Measurements from ENCODE around the gene TMEM59L. TPM values are rescaled to one million over a fixed set of nuclear protein-coding genes. Genes with fewer than 3 reads are reported as not detected.
"Not testable (repeated sequence)": the region's sequence is repeated elsewhere in the genome, so short reads cannot be mapped to it uniquely, and the experiment has no call there.

The TMEM59L gene
- total RNA-seq, 3 donors from 2014 or later, result 0.93 to 10.5 (median 1.4) TPM

GRCh38 chr19:18591735-18592385 lies 20.8 kb upstream of the TMEM59L start:
- no peaks in the 10 kb centered on the region for H3K36me3 ChIP-seq (ENCODE audit: low read depth)
- intact Hi-C loops (cut with DNase I, micrococcal nuclease), result loop anchor here (5.0 to 10.0 kb wide), 2 partner anchors 253 to 255 kb away; no protein-coding TSS in a partner anchor
- DNase-seq (peak in 1 of 3 donors; percentile 43), ATAC-seq (no peak)
- no peak overlapping the region for H3K4me3 ChIP-seq
- H3K4me1 ChIP-seq (ENCODE audit: low read depth), result peaks cover 25% of the 10 kb centered on the region
- no peaks in the 10 kb centered on the region for H3K9me3 ChIP-seq
- no peak for TF ChIP-seq CTCF (IDR thresholded peaks at IDR 0.05)

- DNase-seq, result peak in 1 of 3 donors; percentile 18
- not testable (repeated sequence) for H3K36me3 ChIP-seq (ENCODE audit: low read depth); H3K4me3 ChIP-seq; ATAC-seq; H3K9me3 ChIP-seq
- intact Hi-C loops (cut with DNase I, micrococcal nuclease), result loop anchor here (5.0 to 10.0 kb wide), 2 partner anchors 252 to 255 kb away; no protein-coding TSS in a partner anchor
- H3K4me1 ChIP-seq (ENCODE audit: low read depth), result peaks cover 25% of the 10 kb centered on the region
Observed at GRCh38 chr19:18592732-18593131, 19.9 kb upstream of the TMEM59L start.

GRCh38 chr19:18593367-18594095 lies 19.1 kb upstream of the TMEM59L start:
- Histone ChIP-seq H3K36me3 (ENCODE audit: low read depth) (no peaks in the 10 kb centered on the region), H3K4me3 (no peak overlapping the region), H3K9me3 (no peaks in the 10 kb centered on the region), H3K4me1 (ENCODE audit: low read depth) (peaks cover 25% of the 10 kb centered on the region)
- DNase-seq (peak in 2 of 3 donors; percentile 29 to 56), ATAC-seq (no peak)
- TF ChIP-seq CTCF (IDR thresholded peaks at IDR 0.05), result no peak
- intact Hi-C loops (cut with DNase I, micrococcal nuclease), result loop anchor here (5.0 to 10.0 kb wide), 2 partner anchors 251 to 254 kb away; no protein-coding TSS in a partner anchor

GRCh38 chr19:18594096-18594823 lies 18.4 kb upstream of the TMEM59L start:
- peak; percentile 84 for ATAC-seq

GRCh38 chr19:18594824-18595373 lies 17.8 kb upstream of the TMEM59L start:
- intact Hi-C loops (cut with DNase I, micrococcal nuclease), result loop anchor here (5.0 to 10.0 kb wide), 2 partner anchors 250 to 252 kb away; no protein-coding TSS in a partner anchor
- peaks cover 20% of the 10 kb centered on the region for H3K4me1 ChIP-seq (ENCODE audit: low read depth)
- no peak for TF ChIP-seq CTCF (IDR thresholded peaks at IDR 0.05)
- ATAC-seq, result no peak
- H3K4me3 ChIP-seq, result no peak overlapping the region
- DNase-seq, result peak in 1 of 3 donors; percentile 50
- H3K9me3 ChIP-seq, result no peaks in the 10 kb centered on the region
- no peaks in the 10 kb centered on the region for H3K36me3 ChIP-seq (ENCODE audit: low read depth)

More at GRCh38 chr19:18594096-18594823, 18.4 kb upstream of the TMEM59L start:
- peak; percentile 84 for TF ChIP-seq CTCF (IDR thresholded peaks at IDR 0.05)
- H3K4me1 ChIP-seq (ENCODE audit: low read depth), result peaks cover 25% of the 10 kb centered on the region
- DNase-seq, result peak; percentile 75 to 85 (median 80)
- no peaks in the 10 kb centered on the region for H3K36me3 ChIP-seq (ENCODE audit: low read depth)
- H3K4me3 ChIP-seq, result no peak overlapping the region
- intact Hi-C loops (cut with DNase I, micrococcal nuclease), result loop anchor here (5.0 to 10.0 kb wide), 2 partner anchors 251 to 253 kb away; no protein-coding TSS in a partner anchor
- H3K9me3 ChIP-seq, result no peaks in the 10 kb centered on the region
